Breast epithelium (tissue), 4 donors: ENCODE results near the gene ZNF398. TPM values are rescaled to one million over a fixed set of nuclear protein-coding genes. Genes with fewer than 3 reads are reported as not detected.

Source experiments
- DNase-seq, 2 donors: peaks; one replicate each; pipeline ENCODE4 v3.0.0-alpha.2; 2019; ENCODE audit warnings: low spot score in 2 of 2
- H3K27ac ChIP-seq, 2 donors: fragments of 200-600 bp; sonication (generic) in 1 of 2; one replicate each; pipeline ENCODE4 v1.5.1; 2016 to 2019; ENCODE audit warnings: mild to moderate bottlenecking in 1 of 2
- H3K27me3 ChIP-seq, 2 donors: fragments of 200-600 bp; sonication (generic) in 1 of 2; one replicate each; pipeline versions ENCODE4 v1.5.1 to v1.6.0; 2017 to 2019; ENCODE audit warnings: control low read depth in 1 of 2, mild to moderate bottlenecking in 1 of 2
- H3K36me3 ChIP-seq: fragments of 200-600 bp; one replicate; pipeline ENCODE4 v1.5.1; 2019
- H3K4me1 ChIP-seq, 2 donors: fragments of 200-600 bp; sonication (generic); one replicate each; pipeline ENCODE4 v1.5.1; 2016 to 2019; ENCODE audit warnings: control low read depth in 1 of 2
- H3K4me3 ChIP-seq, 3 donors: fragments of 200-600 bp; sonication (generic); 1 replicate in 2 of 3; 2 replicates in 1 of 3; pipeline ENCODE4 v1.5.1; 2016 to 2019; ENCODE audit warnings: mild to moderate bottlenecking in 3 of 3, moderate library complexity in 2 of 3
- H3K9me3 ChIP-seq, 2 donors: fragments of 200-600 bp; sonication (generic) in 1 of 2; one replicate each; pipeline ENCODE4 v1.5.1; 2016 to 2019; ENCODE audit warnings: control low read depth in 1 of 2
- POLR2A ChIP-seq: fragments of 450-650 bp; IDR thresholded peaks from one replicate; pipeline ENCODE4 v1.6.1; 2016; ENCODE audit warnings: antibody characterized with exemption, mild to moderate bottlenecking, moderate library complexity
- POLR2AphosphoS5 ChIP-seq, 3 donors: sonication (generic); formaldehyde crosslinking; IDR thresholded peaks; one replicate each; pipeline ENCODE4 v1.6.1; 2017; ENCODE audit warnings: antibody characterized with exemption in 3 of 3
- intact Hi-C: fragments of 100-400 bp; cut with DNase I; formaldehyde crosslinking; loops from one replicate; pipeline ENCODE4 v1.15.1; 2023; ENCODE audit warnings: low total_unique reads
- total RNA-seq, 3 donors: library from RNA; depleted of rRNA; stranded (reverse); fragments of >200 nt; gene quantifications; one replicate each; pipeline ENCODE4 v1.1.0, GENCODE V29; 2016
- TF ChIP-seq, protein P1 (sequence below), 3 donors: fragments of 450-650 bp; IDR thresholded peaks; one replicate each; pipeline ENCODE4 v1.5.1; 2016 to 2017; ENCODE audit warnings: antibody characterized with exemption in 3 of 3, mild to moderate bottlenecking in 3 of 3, moderate library complexity in 3 of 3

Gene ZNF398
- total RNA-seq, 3 donors from 2014 or later: 17.3 to 25.9 (median 22.9) TPM

- Histone ChIP-seq H3K4me3 (no peak overlapping the region), H3K9me3 (no peaks in the 10 kb centered on the region), H3K4me1 (no peaks in the 10 kb centered on the region), H3K27me3 (no peaks in the 10 kb centered on the region), H3K27ac (no peak overlapping the region), H3K36me3 (peaks cover 7% of the 10 kb centered on the region)
- intact Hi-C loops: no loop called here
- DNase-seq: no peak
- no peak for TF ChIP-seq POLR2A
- TF ChIP-seq, protein P1, sequence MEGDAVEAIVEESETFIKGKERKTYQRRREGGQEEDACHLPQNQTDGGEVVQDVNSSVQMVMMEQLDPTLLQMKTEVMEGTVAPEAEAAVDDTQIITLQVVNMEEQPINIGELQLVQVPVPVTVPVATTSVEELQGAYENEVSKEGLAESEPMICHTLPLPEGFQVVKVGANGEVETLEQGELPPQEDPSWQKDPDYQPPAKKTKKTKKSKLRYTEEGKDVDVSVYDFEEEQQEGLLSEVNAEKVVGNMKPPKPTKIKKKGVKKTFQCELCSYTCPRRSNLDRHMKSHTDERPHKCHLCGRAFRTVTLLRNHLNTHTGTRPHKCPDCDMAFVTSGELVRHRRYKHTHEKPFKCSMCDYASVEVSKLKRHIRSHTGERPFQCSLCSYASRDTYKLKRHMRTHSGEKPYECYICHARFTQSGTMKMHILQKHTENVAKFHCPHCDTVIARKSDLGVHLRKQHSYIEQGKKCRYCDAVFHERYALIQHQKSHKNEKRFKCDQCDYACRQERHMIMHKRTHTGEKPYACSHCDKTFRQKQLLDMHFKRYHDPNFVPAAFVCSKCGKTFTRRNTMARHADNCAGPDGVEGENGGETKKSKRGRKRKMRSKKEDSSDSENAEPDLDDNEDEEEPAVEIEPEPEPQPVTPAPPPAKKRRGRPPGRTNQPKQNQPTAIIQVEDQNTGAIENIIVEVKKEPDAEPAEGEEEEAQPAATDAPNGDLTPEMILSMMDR (IDR thresholded peaks at IDR 0.05): no peak
- TF ChIP-seq POLR2AphosphoS5 (IDR thresholded peaks at IDR 0.05): no peak
Observed at GRCh38 chr7:149210551-149210950, 63.3 kb downstream of the ZNF398 start.

DNA sequence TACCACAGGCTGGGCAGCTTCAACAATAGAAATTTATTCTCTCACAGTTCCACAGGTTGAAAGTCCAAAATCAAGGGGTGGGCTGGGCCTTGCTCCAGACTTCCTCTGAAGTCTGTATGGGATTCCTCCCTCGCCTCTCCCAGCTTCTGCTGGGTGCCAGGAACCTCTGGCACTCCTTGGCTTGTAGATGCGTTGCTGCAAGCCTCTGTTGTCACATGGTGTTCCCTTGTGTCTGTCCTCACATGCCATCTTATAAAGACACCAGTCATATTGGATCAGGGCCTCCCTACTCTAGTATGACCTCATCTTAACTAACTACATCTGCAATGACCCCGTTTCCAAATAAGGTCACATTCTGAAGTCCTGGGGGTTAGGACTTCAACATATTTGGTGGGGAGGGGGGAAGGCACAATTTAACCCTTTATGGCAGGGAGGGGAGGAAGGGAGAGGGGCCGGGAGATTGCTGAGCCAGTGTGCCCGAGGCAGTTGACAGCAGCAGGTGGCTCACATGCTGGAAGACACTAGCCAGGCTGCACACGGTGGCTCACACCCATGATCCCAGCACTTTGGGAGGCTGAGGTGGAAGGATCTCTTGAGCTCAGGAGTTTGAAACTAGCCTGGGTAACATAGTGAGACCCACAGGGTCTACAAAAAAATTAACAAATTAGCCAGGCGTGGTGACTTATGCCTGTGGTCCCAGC, 66.9 kb downstream of the ZNF398 start:
- Histone ChIP-seq H3K9me3 (no peaks in the 10 kb centered on the region), H3K27me3 (no peaks in the 10 kb centered on the region), H3K4me3 (no peak overlapping the region), H3K36me3 (peaks cover 14% of the 10 kb centered on the region), H3K4me1 (no peaks in the 10 kb centered on the region), H3K27ac (no peak overlapping the region)
- DNase-seq: no peak
- intact Hi-C loops: no loop called here
- TF ChIP-seq POLR2AphosphoS5 (IDR thresholded peaks at IDR 0.05) (no peak), POLR2A (no peak)
- TF ChIP-seq, protein P1 (IDR thresholded peaks at IDR 0.05): no peak

- no peaks in the 10 kb centered on the region for H3K9me3 ChIP-seq
- H3K27me3 ChIP-seq: no peaks in the 10 kb centered on the region
- no peak for DNase-seq
- TF ChIP-seq, protein P1 (IDR thresholded peaks at IDR 0.05): no peak
- TF ChIP-seq POLR2A: no peak
- no peak for TF ChIP-seq POLR2AphosphoS5 (IDR thresholded peaks at IDR 0.05)
- no peak overlapping the region for H3K27ac ChIP-seq
- no peak overlapping the region for H3K4me3 ChIP-seq
- H3K36me3 ChIP-seq: peaks cover 14% of the 10 kb centered on the region
- no peaks in the 10 kb centered on the region for H3K4me1 ChIP-seq
- intact Hi-C loops: no loop called here
Observed at GRCh38 chr7:149216402-149216801, 69.1 kb downstream of the ZNF398 start.

DNA sequence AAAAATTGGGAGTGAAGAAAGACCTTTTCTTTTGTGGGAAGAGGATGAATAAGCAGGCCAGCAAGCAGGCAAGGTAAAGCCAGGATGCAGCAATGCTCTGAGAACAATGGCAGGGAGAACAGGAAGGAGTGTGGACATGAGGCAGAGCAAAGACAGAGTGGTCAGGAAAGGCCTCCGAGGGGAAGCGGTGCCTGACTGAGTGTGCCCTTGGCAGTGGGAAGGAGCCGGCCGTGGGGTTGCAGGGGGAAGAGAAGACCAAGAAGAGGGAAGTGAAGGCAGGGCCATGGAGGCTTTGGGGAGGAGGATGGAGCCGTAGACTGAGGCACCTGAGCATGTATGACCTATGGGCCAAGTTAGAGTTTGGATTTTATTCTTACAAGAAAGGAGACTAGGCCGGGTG, 70.3 kb downstream of the ZNF398 start:
- intact Hi-C loops: no loop called here
- Histone ChIP-seq H3K27me3 (no peaks in the 10 kb centered on the region), H3K9me3 (no peaks in the 10 kb centered on the region), H3K4me3 (no peak overlapping the region), H3K27ac (no peak overlapping the region), H3K36me3 (peaks cover 14% of the 10 kb centered on the region), H3K4me1 (no peaks in the 10 kb centered on the region)
- no peak for TF ChIP-seq POLR2AphosphoS5 (IDR thresholded peaks at IDR 0.05)
- TF ChIP-seq POLR2A: no peak
- TF ChIP-seq, protein P1 (IDR thresholded peaks at IDR 0.05): no peak
- no peak for DNase-seq

DNA sequence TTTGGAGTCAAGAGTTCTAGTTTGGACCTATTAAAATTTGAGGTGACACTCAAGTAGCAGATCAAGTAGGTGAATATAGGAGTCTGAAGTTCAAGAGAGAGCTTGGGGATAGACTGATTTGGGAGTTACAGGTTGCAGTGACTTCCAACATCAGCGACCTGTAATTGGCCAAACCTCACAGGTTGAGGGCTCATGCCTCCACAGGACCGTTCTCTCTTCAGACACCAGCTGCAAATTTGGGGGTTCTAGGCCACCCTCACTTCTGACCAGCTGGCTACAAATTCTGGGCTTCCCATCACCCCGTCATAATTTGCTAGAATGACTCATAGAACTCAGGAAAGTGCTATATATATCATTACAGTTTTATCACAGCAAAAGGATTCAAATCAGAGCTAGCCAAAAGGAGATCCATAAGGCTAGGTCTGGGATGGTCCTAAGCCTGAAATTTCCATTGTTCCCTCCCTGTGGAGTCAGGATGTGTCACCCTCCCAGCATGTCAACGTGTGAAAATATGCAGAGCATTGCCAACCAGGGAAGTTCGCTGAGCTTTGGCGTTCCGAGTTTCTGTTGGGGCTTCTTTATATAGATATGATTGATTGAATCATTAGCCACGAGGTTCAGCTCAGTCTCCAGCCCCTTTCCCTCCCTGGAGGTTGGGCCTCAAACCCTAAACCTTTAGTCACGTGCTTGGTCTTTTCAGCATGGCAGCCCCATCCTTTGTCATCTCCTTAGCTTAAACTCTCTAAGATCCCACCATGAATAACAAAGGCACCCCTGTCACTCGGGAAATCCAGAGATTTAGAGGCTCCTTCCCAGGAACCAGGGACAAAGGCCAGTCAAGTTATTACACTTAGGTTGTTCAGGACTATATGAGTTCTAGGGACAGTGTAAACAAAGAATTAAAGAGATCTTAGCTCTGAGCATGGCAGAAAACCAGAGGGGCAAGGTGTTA, 71.5 kb downstream of the ZNF398 start:
- no peaks in the 10 kb centered on the region for H3K9me3 ChIP-seq
- no peaks in the 10 kb centered on the region for H3K27me3 ChIP-seq
- no peak for TF ChIP-seq POLR2AphosphoS5 (IDR thresholded peaks at IDR 0.05)
- TF ChIP-seq, protein P1 (IDR thresholded peaks at IDR 0.05): no peak
- no peak overlapping the region for H3K27ac ChIP-seq
- DNase-seq: no peak
- no peaks in the 10 kb centered on the region for H3K4me1 ChIP-seq
- peaks cover 7% of the 10 kb centered on the region for H3K36me3 ChIP-seq
- H3K4me3 ChIP-seq: no peak overlapping the region
- intact Hi-C loops: no loop called here
